Fibroblast of skin of left biceps (primary cell): ENCODE data around the gene UAP1.
A peak's percentile ranks its signal among the peaks of the same experiment; 100 is the strongest.

Experiments used
- DNase-seq, 2 experiments: peaks; one replicate each; pipeline ENCODE4 v3.0.0-alpha.2; 2013; ENCODE audit warnings: low read depth in 2 of 2

The UAP1 gene

GRCh38 chr1:162612606-162613400 is 51.3 kb downstream of the UAP1 start:
- DNase-seq, result no peak

GRCh38 chr1:162616848-162617247 is 55.3 kb downstream of the UAP1 start:
- no peak for DNase-seq

- no peak for DNase-seq
These were observed 56.0 kb downstream of the UAP1 start for GRCh38 chr1:162617513-162617912.

- DNase-seq, result no peak
These were observed 57.6 kb downstream of the UAP1 start for GRCh38 chr1:162619076-162619475.

- DNase-seq, result no peak
These were observed 59.7 kb downstream of the UAP1 start for GRCh38 chr1:162621256-162621655.

- no peak for DNase-seq
These were observed 64.2 kb downstream of the UAP1 start for GRCh38 chr1:162625679-162626078.

- DNase-seq, result no peak
These were observed 64.6 kb downstream of the UAP1 start for GRCh38 chr1:162626094-162626493.

- DNase-seq, result no peak
These were observed 65.2 kb downstream of the UAP1 start for GRCh38 chr1:162626761-162627160.

- no peak for DNase-seq
These were observed 66.3 kb downstream of the UAP1 start for GRCh38 chr1:162627662-162628296.

GRCh38 chr1:162629077-162629627 is 67.6 kb downstream of the UAP1 start:
- peak; percentile 44 to 48 for DNase-seq

- peak; percentile 83 to 84 for DNase-seq
These were observed 68.1 kb downstream of the UAP1 start for GRCh38 chr1:162629651-162630050.

GRCh38 chr1:162631546-162632191 is 70.1 kb downstream of the UAP1 start:
- peak; percentile 56 to 63 for DNase-seq

GRCh38 chr1:162632217-162632666 is 70.7 kb downstream of the UAP1 start, which contains the start of gene DDR2:
Gene DDR2 (plus strand): TSS chr1:162632464. CDS start chr1:162719064, 86,600 bp downstream.
- peak; percentile 99 to 100 for DNase-seq

GRCh38 chr1:162632698-162633080 is 71.2 kb downstream of the UAP1 start:
- DNase-seq, result no peak

GRCh38 chr1:162633081-162633762 is 71.7 kb downstream of the UAP1 start:
- peak in 1 of 2 experiments; percentile 36 for DNase-seq

- DNase-seq, result no peak
These were observed 73.9 kb downstream of the UAP1 start for GRCh38 chr1:162635418-162635817.

- no peak for DNase-seq
These were observed 78.2 kb downstream of the UAP1 start for GRCh38 chr1:162639718-162640117.

- no peak for DNase-seq
These were observed 79.6 kb downstream of the UAP1 start for GRCh38 chr1:162641114-162641513.

- DNase-seq, result no peak
These were observed 83.4 kb downstream of the UAP1 start for GRCh38 chr1:162644986-162645314.

GRCh38 chr1:162645666-162646065 is 84.1 kb downstream of the UAP1 start:
- DNase-seq, result no peak

GRCh38 chr1:162649583-162649982 is 88.1 kb downstream of the UAP1 start:
- no peak for DNase-seq
